GM21367 (cell line): ENCODE measurements around the gene SPTBN4.
"Not testable (repeated sequence)": the region's sequence is repeated elsewhere in the genome, so short reads cannot be mapped to it uniquely, and the experiment has no call there.

Source experiments
- ATAC-seq: cut with Tn5 transposase; IDR thresholded peaks from one replicate; pipeline ENCODE4 v1.9.1; 2021; ENCODE audit not compliant: unreplicated experiment

The SPTBN4 gene

GRCh38 chr19:40528078-40528477 lies 61.3 kb downstream of the SPTBN4 start:
- no peak for ATAC-seq

GRCh38 chr19:40528533-40529092 lies 61.8 kb downstream of the SPTBN4 start:
- ATAC-seq, result no peak

- no peak for ATAC-seq
Measured at GRCh38 chr19:40529093-40529954, 62.5 kb downstream of the SPTBN4 start.

- ATAC-seq, result no peak
Measured at GRCh38 chr19:40530091-40530901, 63.5 kb downstream of the SPTBN4 start.

- no peak for ATAC-seq
Measured at GRCh38 chr19:40533508-40533907, 66.7 kb downstream of the SPTBN4 start.

DNA sequence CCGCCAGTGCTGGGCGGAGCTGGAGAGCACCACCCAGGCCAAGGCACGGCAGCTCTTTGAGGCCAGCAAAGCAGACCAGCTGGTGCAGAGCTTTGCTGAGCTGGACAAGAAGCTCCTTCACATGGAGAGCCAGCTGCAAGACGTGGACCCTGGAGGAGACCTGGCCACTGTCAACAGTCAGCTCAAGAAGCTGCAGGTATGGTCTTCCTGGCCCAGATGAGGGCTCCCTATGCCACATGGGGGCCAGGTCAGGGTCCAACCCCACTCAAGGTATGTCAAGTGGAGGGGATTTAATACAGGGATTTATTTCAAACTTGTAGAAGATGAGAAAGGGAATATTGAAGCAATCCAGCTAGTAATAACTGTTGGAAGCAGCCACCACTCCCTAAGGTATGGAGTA lies 67.3 kb downstream of the SPTBN4 start:
- ATAC-seq, result no peak

GRCh38 chr19:40539070-40539469 lies 72.3 kb downstream of the SPTBN4 start:
- no peak for ATAC-seq

DNA sequence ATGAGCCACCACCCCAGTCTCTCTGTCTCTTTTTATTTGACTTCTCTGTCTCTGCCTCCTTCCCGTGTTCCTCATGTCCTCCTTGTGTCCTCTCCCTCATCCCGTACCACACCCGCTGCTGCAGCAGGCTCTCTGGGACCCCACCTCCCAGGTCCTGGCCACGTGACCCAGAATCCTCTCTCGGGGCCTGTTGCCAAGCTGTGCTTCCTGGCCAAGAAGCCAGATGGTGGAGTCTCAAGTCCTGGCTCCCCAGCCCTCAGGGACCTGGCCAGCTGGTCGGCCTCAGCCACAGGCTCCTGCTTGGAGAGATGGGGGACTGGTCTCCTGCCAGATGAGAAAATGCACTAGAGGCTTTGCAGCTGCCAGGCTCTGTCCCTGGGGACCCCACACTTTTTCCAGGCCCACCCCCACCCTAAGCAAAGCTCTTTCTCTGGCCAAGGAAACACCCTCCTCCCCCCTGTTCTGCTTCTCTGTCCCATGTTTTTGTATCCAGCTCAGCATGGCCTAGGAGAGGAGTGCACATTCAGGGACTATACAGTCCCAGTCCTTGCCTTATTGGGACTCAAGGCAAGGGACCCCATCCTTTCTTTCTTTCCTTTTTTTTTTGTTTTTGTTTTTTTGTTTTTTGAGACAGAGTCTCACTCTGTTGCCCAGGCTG lies 75.5 kb downstream of the SPTBN4 start:
- no peak for ATAC-seq

DNA sequence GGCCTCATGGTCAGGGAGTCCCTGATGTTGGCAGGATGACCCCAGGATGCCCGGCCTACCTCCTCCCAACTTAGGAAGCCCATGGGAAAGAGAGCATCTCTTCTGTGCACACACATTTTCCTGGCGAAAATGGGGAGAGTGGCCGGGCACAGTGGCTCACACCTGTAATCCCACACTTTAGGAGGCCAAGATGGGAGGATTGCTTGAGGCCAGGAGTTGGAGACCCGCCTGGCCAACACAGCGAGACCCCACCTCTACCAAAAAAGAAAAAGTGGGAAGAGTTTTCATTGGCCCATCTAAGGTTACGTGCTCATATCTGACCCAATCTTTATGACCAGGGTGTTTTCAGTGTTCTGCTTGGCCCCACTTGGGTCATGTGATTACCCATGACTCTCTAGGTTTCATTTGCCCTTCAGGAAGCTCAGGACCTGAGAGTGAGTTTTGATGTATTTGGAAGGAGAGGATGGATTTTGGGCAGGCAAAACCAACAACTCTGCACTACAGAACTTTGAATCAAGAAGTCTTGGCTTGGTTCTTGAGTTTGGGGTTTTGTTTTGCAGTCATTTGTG lies 76.3 kb downstream of the SPTBN4 start:
- no peak for ATAC-seq

DNA sequence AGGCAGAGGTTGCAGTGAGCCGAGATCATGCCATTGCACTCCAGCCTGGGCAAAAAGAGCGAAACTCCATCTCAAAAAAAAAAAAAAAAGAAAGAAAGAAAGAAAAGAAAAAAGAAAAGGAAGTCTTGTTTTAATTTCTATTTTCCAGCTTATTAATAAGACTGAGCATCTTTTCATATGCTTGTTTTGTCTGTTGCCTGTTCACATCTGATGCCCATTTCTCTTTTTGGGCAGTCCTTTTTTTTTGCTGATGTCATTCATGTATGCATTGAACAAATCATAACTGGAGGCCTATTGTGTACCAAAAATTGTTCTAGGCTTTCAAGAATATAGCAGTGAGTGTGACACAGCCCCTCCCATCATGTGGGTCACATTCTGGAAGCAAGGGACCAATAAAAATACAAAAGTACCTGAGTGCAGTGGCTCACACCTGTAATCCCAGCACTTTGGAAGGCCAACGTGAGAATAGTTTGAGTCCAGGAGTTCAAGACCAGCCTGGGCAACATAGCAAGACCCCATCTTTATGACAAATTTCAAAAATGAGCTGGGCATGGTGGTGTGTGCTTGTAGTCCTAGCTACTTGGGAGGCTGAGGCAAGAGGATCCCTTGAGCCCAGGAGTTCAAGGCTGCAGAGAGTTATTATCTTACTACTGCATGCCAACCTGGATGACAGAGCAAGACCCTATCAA lies 79.5 kb downstream of the SPTBN4 start:
- not testable (repeated sequence) for ATAC-seq

DNA sequence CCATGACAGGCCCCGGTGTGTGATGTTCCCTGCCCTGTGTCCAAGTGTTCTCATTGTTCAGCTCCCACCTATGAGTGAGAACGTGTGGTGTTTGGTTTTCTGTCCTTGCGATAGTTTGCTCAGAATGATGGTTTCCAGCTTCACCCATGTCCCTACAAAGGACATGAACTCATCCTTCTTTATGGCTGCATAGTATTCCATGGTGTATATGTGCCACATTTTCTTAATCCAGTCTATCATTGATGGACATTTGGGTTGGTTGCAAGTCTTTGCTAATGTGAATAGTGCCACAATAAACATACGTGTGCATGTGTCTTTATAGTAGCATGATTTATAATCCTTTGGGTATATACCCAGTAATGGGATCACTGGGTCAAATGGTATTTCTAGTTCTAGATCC lies 80.4 kb downstream of the SPTBN4 start:
- not testable (repeated sequence) for ATAC-seq

DNA sequence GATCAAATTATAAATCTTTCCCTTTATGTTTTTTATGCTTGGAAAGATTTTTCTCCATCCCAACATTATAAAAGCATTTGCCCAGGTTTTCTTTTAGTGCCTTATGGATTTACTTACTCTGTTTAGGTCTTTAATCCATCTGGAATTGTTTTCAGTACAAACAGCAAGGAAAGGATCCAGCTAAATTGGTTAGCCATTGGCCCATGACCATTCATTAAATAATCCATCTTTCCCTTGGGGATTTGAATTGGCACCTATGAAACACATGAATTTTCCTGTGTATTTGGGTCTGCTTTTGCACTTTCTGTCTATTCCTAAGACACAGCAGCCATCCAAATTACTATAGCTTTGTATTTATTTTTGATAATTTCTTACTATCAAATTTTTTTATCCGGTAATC lies 81.0 kb downstream of the SPTBN4 start:
- no peak for ATAC-seq

DNA sequence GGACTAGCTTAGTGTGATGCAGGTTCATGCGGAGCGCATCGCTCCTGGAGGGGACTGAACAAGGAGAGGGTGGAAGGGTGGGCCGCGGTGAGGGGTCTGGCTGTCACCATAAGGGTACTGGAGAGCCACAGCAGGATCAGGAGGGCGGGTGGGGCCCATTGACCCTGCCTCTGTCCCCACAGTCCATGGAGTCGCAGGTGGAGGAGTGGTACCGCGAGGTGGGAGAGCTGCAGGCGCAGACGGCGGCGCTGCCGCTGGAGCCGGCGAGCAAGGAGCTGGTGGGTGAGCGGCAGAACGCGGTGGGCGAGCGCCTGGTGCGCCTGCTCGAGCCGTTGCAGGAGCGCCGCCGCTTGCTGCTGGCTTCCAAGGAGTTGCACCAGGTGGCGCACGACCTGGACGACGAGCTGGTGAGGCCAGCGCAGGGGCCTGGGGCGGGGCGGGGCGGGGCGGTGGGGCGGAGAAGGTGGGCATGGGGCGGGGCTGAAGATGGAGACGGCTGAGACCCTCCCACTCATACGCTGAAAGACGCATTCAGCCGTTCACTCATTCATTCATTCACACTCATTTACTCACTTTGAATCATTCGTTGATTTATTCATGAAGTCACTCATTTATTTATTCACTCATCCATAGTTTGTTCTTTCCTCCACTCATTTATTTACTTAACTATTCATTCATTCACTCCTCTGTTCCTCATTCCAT lies 82.4 kb downstream of the SPTBN4 start:
- ATAC-seq, result no peak

GRCh38 chr19:40550951-40551350 lies 84.2 kb downstream of the SPTBN4 start:
- no peak for ATAC-seq

- ATAC-seq, result no peak
Measured at GRCh38 chr19:40552848-40553247, 86.0 kb downstream of the SPTBN4 start.

DNA sequence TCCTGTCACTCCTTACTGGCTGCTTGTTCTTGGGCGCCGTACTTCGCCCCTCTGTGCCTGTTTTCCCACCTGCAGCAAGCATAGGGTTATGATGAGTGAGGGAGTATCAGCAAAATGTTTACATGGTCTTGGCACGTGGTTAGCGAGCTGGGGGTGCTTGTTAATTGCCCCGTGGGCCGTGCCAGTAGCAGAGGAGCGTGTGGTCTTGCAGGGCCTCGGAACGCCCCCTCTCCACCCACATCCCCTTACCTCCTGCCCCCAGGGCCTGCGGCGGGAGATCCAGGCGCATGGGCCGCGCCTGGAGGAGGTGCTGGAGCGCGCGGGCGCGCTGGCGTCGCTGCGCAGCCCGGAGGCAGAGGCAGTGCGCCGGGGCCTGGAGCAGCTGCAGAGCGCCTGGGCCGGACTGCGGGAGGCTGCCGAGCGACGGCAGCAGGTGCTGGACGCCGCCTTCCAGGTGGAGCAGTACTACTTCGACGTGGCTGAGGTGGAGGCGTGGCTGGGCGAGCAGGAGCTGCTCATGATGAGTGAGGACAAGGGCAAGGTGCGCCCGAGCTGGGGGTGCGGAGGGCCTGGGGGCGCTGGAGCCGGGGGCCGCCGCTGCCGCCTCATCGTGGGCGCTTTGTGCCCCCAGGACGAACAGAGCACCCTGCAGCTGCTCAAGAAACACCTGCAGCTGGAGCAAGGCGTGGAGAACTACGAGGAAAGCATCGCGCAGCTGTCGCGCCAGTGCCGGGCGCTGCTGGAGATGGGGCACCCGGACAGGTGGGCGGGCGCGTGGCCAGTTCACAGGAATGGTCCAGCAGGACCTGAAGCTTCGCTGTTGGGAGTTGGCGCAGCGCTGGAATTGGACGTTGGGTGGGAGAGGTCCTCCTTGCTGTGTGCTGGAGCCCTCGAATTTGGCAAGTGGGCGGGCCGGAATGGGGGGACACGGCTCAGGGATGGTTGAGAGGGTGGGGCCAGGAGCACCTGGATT lies 87.4 kb downstream of the SPTBN4 start:
- no peak for ATAC-seq

- ATAC-seq, result no peak
Measured at GRCh38 chr19:40555978-40556689, 89.3 kb downstream of the SPTBN4 start.

- ATAC-seq, result no peak
Measured at GRCh38 chr19:40556953-40557530, 90.2 kb downstream of the SPTBN4 start.
